Heart right ventricle (tissue), 16 donors: ENCODE measurements around the gene SFMBT2. TPM values are rescaled to one million over a fixed set of nuclear protein-coding genes. Genes with fewer than 3 reads are reported as not detected.

ENCODE experiments used
- ATAC-seq, 8 donors: fragments of 200-7000 bp; cut with Tn5 transposase; one replicate each; pipeline ENCODE4 v1.9.1; 2020; ENCODE audit warnings: mild to moderate bottlenecking in 8 of 8, moderate library complexity in 8 of 8, moderate number of reproducible peaks in 1 of 8
- DNase-seq, 2 donors: peaks; one replicate each; pipeline ENCODE4 v3.0.0-alpha.2; 2020
- H3K27ac ChIP-seq, 10 donors: fragments of 200-600 bp; sonication (generic) in 2 of 10; one replicate each; pipeline versions ENCODE4 v1.5.0 to v1.8.0; 2020 to 2022; ENCODE audit warnings: mild to moderate bottlenecking in 3 of 10
- H3K27me3 ChIP-seq, 7 donors: fragments of 200-600 bp; one replicate each; pipeline ENCODE4 v1.8.0; 2021 to 2022; ENCODE audit warnings: mild to moderate bottlenecking in 2 of 7
- H3K36me3 ChIP-seq, 9 donors: fragments of 200-600 bp; sonication (generic) in 1 of 9; one replicate each; pipeline versions ENCODE4 v1.5.0 to v1.8.0; 2020 to 2022; ENCODE audit warnings: mild to moderate bottlenecking in 2 of 9
- H3K4me1 ChIP-seq, 9 donors: fragments of 200-600 bp; sonication (generic) in 1 of 9; one replicate each; pipeline versions ENCODE4 v1.5.0 to v1.8.0; 2020 to 2022; ENCODE audit warnings: mild to moderate bottlenecking in 4 of 9
- H3K4me3 ChIP-seq, 10 donors: fragments of 200-600 bp; sonication (generic) in 2 of 10; one replicate each; pipeline versions ENCODE4 v1.5.0 to v1.8.0; 2020 to 2022; ENCODE audit warnings: mild to moderate bottlenecking in 7 of 10, moderate library complexity in 2 of 10
- H3K9me3 ChIP-seq, 11 donors: fragments of 200-600 bp in 10 of 11; sonication (generic) in 2 of 11; one replicate each; pipeline versions ENCODE4 v1.5.0 to v1.8.0; 2013 to 2022; ENCODE audit warnings: mild to moderate bottlenecking in 2 of 11, control low read depth in 1 of 11, moderate library complexity in 1 of 11
- CTCF ChIP-seq, 9 donors: fragments of 200-600 bp; sonication (generic) in 2 of 9; IDR thresholded peaks; one replicate each; pipeline versions ENCODE4 v1.5.0 to v1.8.0; 2021 to 2022; ENCODE audit warnings: antibody characterized with exemption in 9 of 9, mild to moderate bottlenecking in 5 of 9, moderate library complexity in 1 of 9
- whole genome bisulfite sequencing, 2 donors: extraction: QIAGEN DNeasy Blood & Tissue Kit; methylation state at CpG; one replicate each; pipeline ENCODE4 v1.1.7; 2013; ENCODE audit warnings: inconsistent platforms in 1 of 2; 5-methylcytosine and 5-hydroxymethylcytosine counted together
- intact Hi-C, 10 donors: fragments of 100-400 bp; cut with DNase I; formaldehyde crosslinking; loops; one replicate each; pipeline versions ENCODE4 v1.11.1 to v1.14.2; 2022
- polyA plus RNA-seq, 2 donors: library from polyadenylated mRNA; stranded (reverse); fragments of 200-250 nt; gene quantifications; one replicate each; pipeline ENCODE4 v1.2.3, GENCODE V29; 2013
- total RNA-seq, 10 donors: library from RNA; stranded (reverse); fragmentation: NEBNext Ultra II Directional in 3 of 10; extraction: Animal tissue kit (Norgen Biotek cat#: 25700) in 3 of 10; gene quantifications; one replicate each; pipeline versions ENCODE4 v1.2.1 to v1.2.4, GENCODE V29; 2021 to 2023
- donor health status: Arrhythmogenic right ventricular cardiomyopathy.
- donor health status: ischemic (EF 13 %, LVEDD 7.1; RV severe dilation, severe dysfunction).
- donor health status: healthy with polysubstance abuse.
- donor health status: DM: no; HTN: yes; CAD: no.
- donor health status: DM: no; HTN: no; CAD: no.
- donor health status: ischemic (EF 25% LVEDD 6.9; RV normal size, moderate dysfunction).
- donor health status: ischemic (EF 25% LVEDD 5.7; RV mildly dilated, moderate dysfunction).
- donor health status: healthy.
- donor health status: DM: yes; HTN: yes; CAD: no.
- donor health status: Ischemic cardiomyopathy.
- donor health status: ischemic (EF 35%, LVEDD 5.7; RV mildly dilated, moderate dysfunction).
- donor health status: nonischemic (EF 11% LVEDD 7.7; RV severe dilation, severe dysfunction).
- donor health status: DM: yes; HTN: yes; CAD: no.
- donor health status: PGD.
- donor health status: ischemic (EF 29% LVEDD 5.4; RV normal size, mild dysfunction).
- donor health status: nonischemic (EF 23%, LVEDD 6.1; RV moderate dilation, normal function).

The SFMBT2 gene
- total and polyA plus RNA-seq, 12 donors, result 4.1 to 14.2 (median 10.0) TPM

- H3K36me3 ChIP-seq, result peaks cover 0 to 63% (median 5%) of the 10 kb centered on the region in 9 donors
- ATAC-seq, result no peak
- H3K27me3 ChIP-seq, result no peaks in the 10 kb centered on the region
- intact Hi-C loops, result no loop called here
- H3K9me3 ChIP-seq, result no peaks in the 10 kb centered on the region
- no peak overlapping the region for H3K4me3 ChIP-seq
- no peak overlapping the region for H3K27ac ChIP-seq
- TF ChIP-seq CTCF (IDR thresholded peaks at IDR 0.05), result no peak
- WGBS, 2 donors, result 88 to 89% methylated on average over 12 of the region's 12 CpGs
- no peak for DNase-seq
- H3K4me1 ChIP-seq, result peaks cover 0 to 15% (median 0%) of the 10 kb centered on the region in 9 donors
These were observed 231.3 kb downstream of the SFMBT2 start for GRCh38 chr10:7179536-7179935.

- H3K4me3 ChIP-seq, result no peak overlapping the region
- intact Hi-C loops, result no loop called here
- H3K4me1 ChIP-seq, result no peaks in the 10 kb centered on the region
- DNase-seq, result no peak
- WGBS, 2 donors, result 95 to 98% methylated on average over 11 of the region's 11 CpGs
- H3K36me3 ChIP-seq, result peaks cover 0 to 91% (median 46%) of the 10 kb centered on the region in 9 donors
- H3K27me3 ChIP-seq, result no peaks in the 10 kb centered on the region
- no peak for ATAC-seq
- TF ChIP-seq CTCF (IDR thresholded peaks at IDR 0.05), result no peak
- H3K9me3 ChIP-seq, result no peaks in the 10 kb centered on the region
- no peak overlapping the region for H3K27ac ChIP-seq
These were observed 236.9 kb downstream of the SFMBT2 start for GRCh38 chr10:7173948-7174347.

DNA sequence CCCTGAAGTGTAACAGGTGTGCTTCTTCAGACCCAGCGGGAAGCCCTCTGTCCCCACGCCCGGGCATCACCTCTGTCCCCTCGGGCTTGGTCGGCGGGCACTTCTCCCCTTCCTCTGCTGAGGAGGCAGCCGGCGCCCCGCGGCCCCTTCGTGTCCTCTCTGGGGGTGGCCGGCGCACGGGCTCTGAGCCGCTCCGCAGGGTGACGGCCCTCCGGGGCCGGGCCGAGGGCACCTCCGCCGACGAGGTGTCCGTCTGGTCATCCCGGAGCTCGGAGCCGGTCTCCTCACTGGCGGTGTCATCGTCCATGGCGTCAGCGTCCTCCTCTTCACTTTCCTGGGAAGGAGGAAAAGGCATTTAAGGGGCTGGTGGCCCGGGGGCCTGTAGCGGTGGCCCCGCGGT is 239.0 kb downstream of the SFMBT2 start:
- intact Hi-C loops, result no loop called here
- H3K27me3 ChIP-seq, result no peaks in the 10 kb centered on the region

DNA sequence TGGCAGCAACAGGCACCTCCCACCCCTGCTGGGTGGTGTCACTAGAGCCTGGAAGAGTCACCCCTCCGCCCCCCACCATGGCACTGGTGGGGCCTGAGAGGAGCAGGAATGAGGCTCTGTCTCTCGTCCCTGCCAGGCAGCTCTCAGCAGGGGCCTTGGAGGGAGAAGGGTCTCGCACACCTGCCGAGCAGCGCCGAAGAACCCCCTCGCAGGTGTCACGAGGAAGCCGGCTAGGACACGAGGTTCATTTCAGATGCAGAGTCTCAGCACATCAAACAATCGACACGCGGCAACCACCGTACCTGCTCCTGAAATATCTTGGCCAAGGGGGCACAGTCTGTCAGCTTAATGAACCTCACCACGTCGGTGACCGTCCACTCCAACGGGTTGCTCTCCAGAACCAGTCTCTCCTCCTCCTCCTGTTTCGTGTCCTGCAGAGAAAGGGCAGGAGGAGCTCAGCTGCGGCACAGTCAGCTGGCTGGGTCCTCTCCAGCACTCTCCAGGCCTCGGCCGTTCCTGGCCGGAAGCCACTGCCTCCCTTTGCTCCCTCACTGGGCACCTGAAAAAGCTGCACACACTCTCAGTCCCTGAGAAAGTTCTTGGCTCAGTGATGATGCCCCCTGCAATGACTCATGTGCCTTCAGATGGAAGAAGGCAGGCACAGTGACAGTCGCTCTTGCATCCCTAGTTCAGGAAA is 240.1 kb downstream of the SFMBT2 start:
- TF ChIP-seq CTCF (IDR thresholded peaks at IDR 0.05), result no peak
- Histone ChIP-seq H3K27ac (no peak overlapping the region), H3K9me3 (no peaks in the 10 kb centered on the region), H3K36me3 (peaks cover 0 to 97% (median 52%) of the 10 kb centered on the region in 9 donors), H3K4me1 (no peaks in the 10 kb centered on the region), H3K4me3 (no peak overlapping the region), H3K27me3 (no peaks in the 10 kb centered on the region)
- intact Hi-C loops, result no loop called here
- DNase-seq, result peak; percentile 28 to 46
- 87% methylated on average over 24 of the region's 24 CpGs for WGBS, 2 donors
- ATAC-seq, result peak; percentile 42 to 94 (median 78)

More for the DNA sequence above, 239.0 kb downstream of the SFMBT2 start:
- Histone ChIP-seq H3K4me1 (no peaks in the 10 kb centered on the region), H3K9me3 (no peaks in the 10 kb centered on the region), H3K36me3 (peaks cover 0 to 99% (median 51%) of the 10 kb centered on the region in 9 donors), H3K4me3 (no peak overlapping the region), H3K27ac (no peak overlapping the region)
- WGBS, 2 donors, result 97 to 98% methylated on average over 35 of the region's 35 CpGs
- DNase-seq (no peak), ATAC-seq (peak in 1 of 8 donors; percentile 15)
- no peak for TF ChIP-seq CTCF (IDR thresholded peaks at IDR 0.05)
